ENCODE results near the gene SMIM32.
A peak's percentile ranks its signal among the peaks of the same experiment; 100 is the strongest.

The SMIM32 gene

GRCh38 chr5:136182618-136183017 lies 10.3 kb downstream of the SMIM32 start:
- no peak overlapping the region for H3K4me3 ChIP-seq (ENCODE audit: low read depth, low read length)
- no peak for TF ChIP-seq CTCF (IDR thresholded peaks at IDR 0.05; ENCODE audit: control insufficient read depth, extremely low read depth, insufficient read depth)
- DNase-seq (ENCODE audit: low read depth), result no peak

- TF ChIP-seq CTCF (IDR thresholded peaks at IDR 0.05; ENCODE audit: control insufficient read depth, extremely low read depth, insufficient read depth), result peak; percentile 79
- DNase-seq (ENCODE audit: low read depth), result no peak
- H3K4me3 ChIP-seq (ENCODE audit: low read depth, low read length), result no peak overlapping the region
Measured at GRCh38 chr5:136174021-136174659, 18.8 kb downstream of the SMIM32 start.

- no peak for TF ChIP-seq CTCF (IDR thresholded peaks at IDR 0.05; ENCODE audit: control insufficient read depth, extremely low read depth, insufficient read depth)
- H3K4me3 ChIP-seq (ENCODE audit: low read depth, low read length), result no peak overlapping the region
- no peak for DNase-seq (ENCODE audit: low read depth)
Measured at GRCh38 chr5:136169218-136169617, 23.7 kb downstream of the SMIM32 start.

- no peak for DNase-seq (ENCODE audit: low read depth)
- H3K4me3 ChIP-seq (ENCODE audit: low read depth, low read length), result no peak overlapping the region
- no peak for TF ChIP-seq CTCF (IDR thresholded peaks at IDR 0.05; ENCODE audit: control insufficient read depth, extremely low read depth, insufficient read depth)
Measured at GRCh38 chr5:136166909-136167308, 26.1 kb downstream of the SMIM32 start.

- no peak overlapping the region for H3K4me3 ChIP-seq (ENCODE audit: low read depth, low read length)
- TF ChIP-seq CTCF (IDR thresholded peaks at IDR 0.05; ENCODE audit: control insufficient read depth, extremely low read depth, insufficient read depth), result no peak
- DNase-seq (ENCODE audit: low read depth), result no peak
Measured at GRCh38 chr5:136164226-136164625, 28.7 kb downstream of the SMIM32 start.

- DNase-seq (ENCODE audit: low read depth), result no peak
- H3K4me3 ChIP-seq (ENCODE audit: low read depth, low read length), result no peak overlapping the region
- no peak for TF ChIP-seq CTCF (IDR thresholded peaks at IDR 0.05; ENCODE audit: control insufficient read depth, extremely low read depth, insufficient read depth)
Measured at GRCh38 chr5:136162008-136162407, 31.0 kb downstream of the SMIM32 start.

- H3K4me3 ChIP-seq (ENCODE audit: low read depth, low read length), result no peak overlapping the region
- TF ChIP-seq CTCF (IDR thresholded peaks at IDR 0.05; ENCODE audit: control insufficient read depth, extremely low read depth, insufficient read depth), result no peak
- DNase-seq (ENCODE audit: low read depth), result no peak
Measured at GRCh38 chr5:136159457-136159856, 33.5 kb downstream of the SMIM32 start.

All from LNCaP clone FGC (cell line).